ENCODE data around the gene PPM1N.
A peak's percentile ranks its signal among the peaks of the same experiment; 100 is the strongest.

The PPM1N gene

GRCh38 chr19:45473682-45474605, 24.3 kb upstream of the PPM1N start:
- no peak overlapping the region for H3K4me3 ChIP-seq (ENCODE audit: low read depth, low read length)
- TF ChIP-seq CTCF (IDR thresholded peaks at IDR 0.05; ENCODE audit: low read depth, low read length) = no peak
- in situ Hi-C loops (cut with HindIII; ENCODE audit: low sequenced_read_pairs) = no loop called here
- DNase-seq (ENCODE audit: low read depth, low spot score) = peak; percentile 14

DNA sequence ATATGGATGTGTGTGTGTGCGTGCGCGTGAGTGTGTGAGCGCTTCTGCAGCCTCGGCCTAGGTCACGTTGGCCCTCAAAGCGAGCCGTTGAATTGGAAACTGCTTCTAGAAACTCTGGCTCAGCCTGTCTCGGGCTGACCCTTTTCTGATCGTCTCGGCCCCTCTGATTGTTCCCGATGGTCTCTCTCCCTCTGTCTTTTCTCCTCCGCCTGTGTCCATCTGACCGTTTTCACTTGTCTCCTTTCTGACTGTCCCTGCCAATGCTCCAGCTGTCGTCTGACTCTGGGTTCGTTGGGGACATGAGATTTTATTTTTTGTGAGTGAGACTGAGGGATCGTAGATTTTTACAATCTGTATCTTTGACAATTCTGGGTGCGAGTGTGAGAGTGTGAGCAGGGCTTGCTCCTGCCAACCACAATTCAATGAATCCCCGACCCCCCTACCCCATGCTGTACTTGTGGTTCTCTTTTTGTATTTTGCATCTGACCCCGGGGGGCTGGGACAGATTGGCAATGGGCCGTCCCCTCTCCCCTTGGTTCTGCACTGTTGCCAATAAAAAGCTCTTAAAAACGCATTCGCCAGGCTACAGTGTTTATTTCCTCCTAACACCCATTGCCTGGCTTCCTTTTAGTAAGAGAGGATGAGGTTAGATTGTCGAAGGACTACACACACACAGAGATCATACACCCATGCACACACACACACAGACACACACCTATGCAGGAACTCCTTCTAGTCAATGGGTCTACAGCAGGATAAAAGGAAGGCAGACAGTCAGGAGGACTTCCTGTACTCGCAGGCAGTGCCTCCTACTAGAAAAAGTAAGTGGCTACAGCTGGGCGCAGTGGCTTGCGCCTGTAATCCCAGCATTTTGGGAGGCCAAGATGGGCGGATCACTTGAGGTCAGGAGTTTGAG, 23.4 kb upstream of the PPM1N start:
- DNase-seq (ENCODE audit: low read depth, low spot score) = peak; percentile 39
- TF ChIP-seq CTCF (IDR thresholded peaks at IDR 0.05; ENCODE audit: low read depth, low read length) = no peak
- in situ Hi-C loops (cut with HindIII; ENCODE audit: low sequenced_read_pairs) = no loop called here
- no peak overlapping the region for H3K4me3 ChIP-seq (ENCODE audit: low read depth, low read length)

- H3K4me3 ChIP-seq (ENCODE audit: low read depth, low read length) = no peak overlapping the region
- DNase-seq (ENCODE audit: low read depth, low spot score) = peak; percentile 61
- in situ Hi-C loops (cut with HindIII; ENCODE audit: low sequenced_read_pairs) = no loop called here
- TF ChIP-seq CTCF (IDR thresholded peaks at IDR 0.05; ENCODE audit: low read depth, low read length) = no peak
Measured at GRCh38 chr19:45475537-45476291, 22.5 kb upstream of the PPM1N start.

- in situ Hi-C loops (cut with HindIII; ENCODE audit: low sequenced_read_pairs) = no loop called here
- peak; percentile 47 for DNase-seq (ENCODE audit: low read depth, low spot score)
- TF ChIP-seq CTCF (IDR thresholded peaks at IDR 0.05; ENCODE audit: low read depth, low read length) = no peak
- no peak overlapping the region for H3K4me3 ChIP-seq (ENCODE audit: low read depth, low read length)
Measured at GRCh38 chr19:45476304-45476703, 21.9 kb upstream of the PPM1N start.

DNA sequence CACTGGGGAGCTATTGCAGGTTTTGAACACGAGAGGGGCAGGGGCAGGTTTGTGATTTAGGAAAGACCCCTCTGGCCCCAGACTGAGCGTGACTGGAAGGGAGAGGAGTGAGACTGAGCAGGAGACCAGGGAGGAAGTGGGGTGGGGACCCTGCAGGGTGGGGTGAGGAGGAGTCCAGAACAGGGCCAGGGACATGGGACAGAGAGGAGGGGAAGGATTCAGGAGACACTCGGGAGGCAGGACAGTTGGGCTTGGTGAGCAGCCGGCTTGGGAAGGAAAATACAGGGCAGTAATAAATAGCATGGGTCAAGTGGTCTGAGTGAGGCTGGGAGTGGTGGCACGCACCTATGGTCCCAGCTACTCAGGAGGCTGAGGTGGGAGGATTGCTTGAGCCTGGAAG, 21.1 kb upstream of the PPM1N start:
- no peak overlapping the region for H3K4me3 ChIP-seq (ENCODE audit: low read depth, low read length)
- DNase-seq (ENCODE audit: low read depth, low spot score) = no peak
- in situ Hi-C loops (cut with HindIII; ENCODE audit: low sequenced_read_pairs) = no loop called here
- no peak for TF ChIP-seq CTCF (IDR thresholded peaks at IDR 0.05; ENCODE audit: low read depth, low read length)
